ENCODE data around the gene PAM16. TPM values are rescaled to one million over a fixed set of nuclear protein-coding genes. Genes with fewer than 3 reads are reported as not detected.

The PAM16 gene
- total and polyA plus RNA-seq, 9 of the 15 experiments (the other 6 are each of a cell fraction or from before 2014, with no cell fraction given) = 38.7 to 273 (median 79.3) TPM

GRCh38 chr16:4385066-4385788, 34.1 kb upstream of the PAM16 start:
- 84% methylated on average over 9 of the region's 20 CpGs for WGBS (ENCODE audit: insufficient coverage, low coverage, missing lambda C conversion rate)
- POLR2A ChIA-PET = no interaction called here

DNA sequence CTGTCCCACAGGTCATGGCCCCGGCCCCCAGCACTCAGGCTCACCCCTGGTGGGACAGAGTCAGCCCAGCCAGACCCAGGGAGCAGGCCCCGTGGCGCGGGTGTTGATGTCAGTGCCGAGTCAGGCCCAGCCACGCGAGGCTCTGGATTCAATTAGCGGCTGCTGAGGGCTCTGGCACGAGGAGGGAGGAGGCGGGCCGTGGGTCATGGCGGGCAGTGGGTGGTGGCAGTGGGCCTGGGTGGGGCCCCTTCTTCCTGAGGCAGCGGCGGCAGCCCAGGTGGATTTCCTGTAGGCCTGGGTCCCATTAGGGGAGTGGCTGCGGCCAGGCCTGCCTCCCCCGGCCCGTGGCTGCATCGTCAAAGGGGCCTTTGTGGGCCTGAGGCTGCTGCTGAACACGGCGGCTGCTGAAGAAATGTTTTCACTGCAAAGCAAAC, 33.4 kb upstream of the PAM16 start:
- Histone ChIP-seq H4K20me1 (replicated peaks; ENCODE audit: control insufficient read depth, insufficient read depth, low read length) (no peaks in the 10 kb centered on the region), H3K79me2 (ENCODE audit: control insufficient read depth, insufficient read depth, low read length) (no peaks in the 10 kb centered on the region), H3K36me3 (ENCODE audit: control insufficient read depth, insufficient read depth, low read length) (peaks cover 65% of the 10 kb centered on the region; the same call in 1 of the 3 replicates), H3K4me3 (no peak overlapping the region), H3K9me3 (replicated peaks; ENCODE audit: control insufficient read depth, insufficient read depth, low read depth, low read length) (no peaks in the 10 kb centered on the region), H3K27me3 (ENCODE audit: control insufficient read depth in 2 of 2, insufficient read depth in 2 of 2, low read length in 2 of 2) (no peaks in the 10 kb centered on the region), H2AFZ (ENCODE audit: low read depth, low read length) (no peak overlapping the region), H3K27ac (ENCODE audit: extremely low read depth, low read depth, low read length) (no peak overlapping the region), H3K4me1 (replicated peaks in 1 of 2; ENCODE audit: control insufficient read depth in 2 of 2, insufficient read depth in 2 of 2, low read length in 2 of 2) (peaks cover 0 to 37% of the 10 kb centered on the region in 2 experiments; a peak in 2 of 5 replicates), H3K9ac (ENCODE audit: insufficient read depth in 1 of 2, low read depth in 2 of 2, low read length in 2 of 2) (no peak overlapping the region), H3K9me1 (ENCODE audit: control insufficient read depth, insufficient read depth, low read length) (peaks cover 2% of the 10 kb centered on the region), H3K4me2 (ENCODE audit: insufficient read depth, low read length) (no peak overlapping the region)
- intact Hi-C loops (cut with micrococcal nuclease) (no loop called here), in situ Hi-C loops (cut with MboI) (no loop called here)
- ATAC-seq = no peak
- CTCF ChIA-PET (ENCODE audit: low intra/inter-chr PET ratio) = no interaction called here
- WGBS (ENCODE audit: insufficient coverage, low coverage, missing lambda C conversion rate) = 60% methylated on average over 8 of the region's 20 CpGs
- DNase-seq (ENCODE audit: extremely low read depth in 1 of 4, low spot score in 3 of 4) = peak in 2 of 4 experiments; percentile 26 to 28
- POLR2A ChIA-PET = no interaction called here
- no peak for FAIRE-seq
- BruUV-seq (replicated peaks) = no TSS peak
- no peak for TF ChIP-seq CTCF (IDR thresholded peaks at IDR 0.05 in 2 of 3, conservative IDR thresholded peaks at IDR 0.05 in 1 of 3; ENCODE audit: insufficient read depth in 2 of 3, low read depth in 1 of 3, low read length in 3 of 3)
- no peak for TF ChIP-seq KDM4B (IDR thresholded peaks at IDR 0.05; ENCODE audit: borderline replicate concordance in 2 of 2, low read depth in 1 of 2)
- TF ChIP-seq, protein P1, sequence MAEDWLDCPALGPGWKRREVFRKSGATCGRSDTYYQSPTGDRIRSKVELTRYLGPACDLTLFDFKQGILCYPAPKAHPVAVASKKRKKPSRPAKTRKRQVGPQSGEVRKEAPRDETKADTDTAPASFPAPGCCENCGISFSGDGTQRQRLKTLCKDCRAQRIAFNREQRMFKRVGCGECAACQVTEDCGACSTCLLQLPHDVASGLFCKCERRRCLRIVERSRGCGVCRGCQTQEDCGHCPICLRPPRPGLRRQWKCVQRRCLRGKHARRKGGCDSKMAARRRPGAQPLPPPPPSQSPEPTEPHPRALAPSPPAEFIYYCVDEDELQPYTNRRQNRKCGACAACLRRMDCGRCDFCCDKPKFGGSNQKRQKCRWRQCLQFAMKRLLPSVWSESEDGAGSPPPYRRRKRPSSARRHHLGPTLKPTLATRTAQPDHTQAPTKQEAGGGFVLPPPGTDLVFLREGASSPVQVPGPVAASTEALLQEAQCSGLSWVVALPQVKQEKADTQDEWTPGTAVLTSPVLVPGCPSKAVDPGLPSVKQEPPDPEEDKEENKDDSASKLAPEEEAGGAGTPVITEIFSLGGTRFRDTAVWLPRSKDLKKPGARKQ (CRISPR knock-in tag; IDR thresholded peaks at IDR 0.05) = no peak
- TF ChIP-seq PPARD (CRISPR knock-in tag; IDR thresholded peaks at IDR 0.05) = no peak
- TF ChIP-seq, protein P2, sequence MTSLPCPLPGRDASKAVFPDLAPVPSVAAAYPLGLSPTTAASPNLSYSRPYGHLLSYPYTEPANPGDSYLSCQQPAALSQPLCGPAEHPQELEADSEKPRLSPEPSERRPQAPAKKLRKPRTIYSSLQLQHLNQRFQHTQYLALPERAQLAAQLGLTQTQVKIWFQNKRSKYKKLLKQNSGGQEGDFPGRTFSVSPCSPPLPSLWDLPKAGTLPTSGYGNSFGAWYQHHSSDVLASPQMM (CRISPR knock-in tag; IDR thresholded peaks at IDR 0.05) = no peak
- no peak for TF ChIP-seq BRD4 (IDR thresholded peaks at IDR 0.05)

More at GRCh38 chr16:4385066-4385788, 34.1 kb upstream of the PAM16 start:
- no peak for FAIRE-seq
- CTCF ChIA-PET (ENCODE audit: low intra/inter-chr PET ratio) = no interaction called here
- peaks cover 72% of the 10 kb centered on the region; the same call in 1 of the 3 replicates for H3K36me3 ChIP-seq (ENCODE audit: control insufficient read depth, insufficient read depth, low read length)
- no peak overlapping the region; a peak in 1 of 4 replicates for H3K9ac ChIP-seq (ENCODE audit: insufficient read depth in 1 of 2, low read depth in 2 of 2, low read length in 2 of 2)
- no peaks in the 10 kb centered on the region for H3K79me2 ChIP-seq (ENCODE audit: control insufficient read depth, insufficient read depth, low read length)
- H2AFZ ChIP-seq (ENCODE audit: low read depth, low read length) = no peak overlapping the region
- intact Hi-C loops (cut with micrococcal nuclease) (no loop called here), in situ Hi-C loops (cut with MboI) (no loop called here)
- H3K9me3 ChIP-seq (replicated peaks; ENCODE audit: control insufficient read depth, insufficient read depth, low read depth, low read length) = no peaks in the 10 kb centered on the region
- H3K4me2 ChIP-seq (ENCODE audit: insufficient read depth, low read length) = no peak overlapping the region
- H3K27ac ChIP-seq (ENCODE audit: extremely low read depth, low read depth, low read length) = no peak overlapping the region
- TF ChIP-seq, protein P3, sequence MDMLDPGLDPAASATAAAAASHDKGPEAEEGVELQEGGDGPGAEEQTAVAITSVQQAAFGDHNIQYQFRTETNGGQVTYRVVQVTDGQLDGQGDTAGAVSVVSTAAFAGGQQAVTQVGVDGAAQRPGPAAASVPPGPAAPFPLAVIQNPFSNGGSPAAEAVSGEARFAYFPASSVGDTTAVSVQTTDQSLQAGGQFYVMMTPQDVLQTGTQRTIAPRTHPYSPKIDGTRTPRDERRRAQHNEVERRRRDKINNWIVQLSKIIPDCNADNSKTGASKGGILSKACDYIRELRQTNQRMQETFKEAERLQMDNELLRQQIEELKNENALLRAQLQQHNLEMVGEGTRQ (CRISPR knock-in tag; IDR thresholded peaks at IDR 0.05) = no peak
- TF ChIP-seq MYC (IDR thresholded peaks at IDR 0.05; ENCODE audit: low read depth, low read length) = no peak
- no peak for TF ChIP-seq MYC (CRISPR knock-in tag; IDR thresholded peaks at IDR 0.05; ENCODE audit: borderline replicate concordance, low read depth)
- TF ChIP-seq FOXA3 (CRISPR knock-in tag; conservative IDR thresholded peaks at IDR 0.05 in 1 of 2, IDR thresholded peaks at IDR 0.05 in 1 of 2) = no peak
- no peak for TF ChIP-seq ZNF584 (CRISPR knock-in tag; IDR thresholded peaks at IDR 0.05; ENCODE audit: low read depth)
- H3K9me1 ChIP-seq (ENCODE audit: control insufficient read depth, insufficient read depth, low read length) = peaks cover 3% of the 10 kb centered on the region
- H4K20me1 ChIP-seq (replicated peaks; ENCODE audit: control insufficient read depth, insufficient read depth, low read length) = no peaks in the 10 kb centered on the region
- peaks cover 0 to 34% of the 10 kb centered on the region in 2 experiments; a peak in 2 of 5 replicates for H3K4me1 ChIP-seq (replicated peaks in 1 of 2; ENCODE audit: control insufficient read depth in 2 of 2, insufficient read depth in 2 of 2, low read length in 2 of 2)
- BruUV-seq (replicated peaks) = no TSS peak
- no peaks in the 10 kb centered on the region for H3K27me3 ChIP-seq (ENCODE audit: control insufficient read depth in 2 of 2, insufficient read depth in 2 of 2, low read length in 2 of 2)
- H3K4me3 ChIP-seq = no peak overlapping the region
- DNase-seq (ENCODE audit: extremely low read depth in 1 of 4, low spot score in 3 of 4) = peak in 1 of 4 experiments; percentile 20
- no peak for ATAC-seq

Data from K562 (cell line).